ENCODE measurements around the gene ZDHHC21.
A peak's percentile ranks its signal among the peaks of the same experiment; 100 is the strongest.
"Not testable (repeated sequence)": the region's sequence is repeated elsewhere in the genome, so short reads cannot be mapped to it uniquely, and the experiment has no call there.

Gene ZDHHC21

GRCh38 chr9:14693251-14693861 is at the start of gene ZDHHC21:
ZDHHC21 (minus strand) TSS chr9:14693432; CDS start chr9:14674340, 19,092 bp downstream.
- peak; percentile 60 for DNase-seq

GRCh38 chr9:14741369-14741768 is 48.1 kb upstream of the ZDHHC21 start:
- no peak for DNase-seq

GRCh38 chr9:14733133-14733532 is 39.9 kb upstream of the ZDHHC21 start:
- no peak for DNase-seq

GRCh38 chr9:14731294-14731981 is 38.2 kb upstream of the ZDHHC21 start:
- DNase-seq = no peak

GRCh38 chr9:14730461-14730898 is 37.2 kb upstream of the ZDHHC21 start:
- DNase-seq = no peak

- DNase-seq = no peak
These were observed 30.1 kb upstream of the ZDHHC21 start for GRCh38 chr9:14723301-14723700.

- DNase-seq = no peak
These were observed 29.3 kb upstream of the ZDHHC21 start, which contains the start of gene CER1 for GRCh38 chr9:14722391-14723035. CER1 (minus strand) TSS chr9:14722733; CDS start chr9:14722672, 61 bp downstream.

- DNase-seq = no peak
These were observed 26.1 kb upstream of the ZDHHC21 start for GRCh38 chr9:14719231-14719923.

- DNase-seq = no peak
These were observed 21.9 kb upstream of the ZDHHC21 start for GRCh38 chr9:14715102-14715501.

- DNase-seq = no peak
These were observed 20.0 kb upstream of the ZDHHC21 start for GRCh38 chr9:14713187-14713767.

GRCh38 chr9:14710804-14711203 is 17.6 kb upstream of the ZDHHC21 start:
- DNase-seq = no peak

- DNase-seq = no peak
These were observed 13.4 kb upstream of the ZDHHC21 start for GRCh38 chr9:14706530-14707140.

- no peak for DNase-seq
These were observed 11.8 kb upstream of the ZDHHC21 start for GRCh38 chr9:14705079-14705478.

GRCh38 chr9:14704281-14704680 is 11.0 kb upstream of the ZDHHC21 start:
- DNase-seq = no peak

GRCh38 chr9:14702200-14702720 is 9.0 kb upstream of the ZDHHC21 start:
- no peak for DNase-seq

- no peak for DNase-seq
These were observed 572 bp downstream of the ZDHHC21 start for GRCh38 chr9:14692470-14693250.

GRCh38 chr9:14690948-14691730 is 2.1 kb downstream of the ZDHHC21 start:
- no peak for DNase-seq

- no peak for DNase-seq
These were observed 6.1 kb downstream of the ZDHHC21 start for GRCh38 chr9:14687042-14687719.

GRCh38 chr9:14686168-14686567 is 7.1 kb downstream of the ZDHHC21 start:
- no peak for DNase-seq

GRCh38 chr9:14682616-14683015 is 10.6 kb downstream of the ZDHHC21 start:
- not testable (repeated sequence) for DNase-seq

Data from stimulated activated CD4-positive, alpha-beta T cell treated with anti-CD3 and anti-CD28 coated beads, Interleukin-4, amount 100 ng/mL, for 1 hour (primary cell).